Activated CD4-positive, alpha-beta T cell treated with anti-CD3 and anti-CD28 coated beads, Interleukin-2, amount 50 U/mL, for 24 hours (primary cell): ENCODE measurements around the gene OR10P1.

Experiments
- DNase-seq, 2 donors: peaks; one replicate each; pipeline ENCODE4 v3.0.0-alpha.2; 2020; ENCODE audit warnings: low read depth in 1 of 2, low spot score in 1 of 2

OR10P1 gene

GRCh38 chr12:55683676-55684075 lies 47.0 kb downstream of the OR10P1 start:
- DNase-seq, result no peak

DNA sequence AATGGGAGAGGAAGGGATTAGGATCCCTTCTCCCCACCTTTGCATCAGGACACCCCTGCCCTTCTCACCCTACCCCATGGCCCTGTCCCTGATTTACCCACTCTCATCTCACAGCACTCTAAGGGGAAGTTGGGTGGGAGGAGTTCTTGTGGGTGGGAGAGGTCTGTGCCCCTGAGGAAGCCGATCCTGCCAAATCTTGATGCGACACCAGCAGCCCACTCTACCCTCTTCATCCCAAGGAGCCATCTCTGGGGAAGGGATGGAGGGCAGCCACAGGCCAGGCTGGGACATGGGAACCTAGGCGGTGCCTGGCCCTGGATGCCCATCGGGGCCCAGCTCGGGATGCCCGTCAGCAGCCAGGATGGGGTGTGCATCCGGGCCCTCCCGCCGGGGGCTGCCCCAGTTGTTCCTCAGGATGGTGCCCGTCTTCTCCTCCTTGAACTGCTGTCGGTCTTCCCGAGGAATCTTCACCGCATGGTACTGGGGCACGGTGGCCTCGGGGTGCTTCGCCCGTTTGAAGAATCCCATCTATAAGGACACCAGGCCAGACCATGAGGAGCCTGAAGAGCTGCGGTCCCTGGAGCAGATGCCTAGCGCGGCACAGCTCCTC lies 48.2 kb downstream of the OR10P1 start:
- DNase-seq, result no peak

GRCh38 chr12:55685671-55686070 lies 49.0 kb downstream of the OR10P1 start:
- no peak for DNase-seq

DNA sequence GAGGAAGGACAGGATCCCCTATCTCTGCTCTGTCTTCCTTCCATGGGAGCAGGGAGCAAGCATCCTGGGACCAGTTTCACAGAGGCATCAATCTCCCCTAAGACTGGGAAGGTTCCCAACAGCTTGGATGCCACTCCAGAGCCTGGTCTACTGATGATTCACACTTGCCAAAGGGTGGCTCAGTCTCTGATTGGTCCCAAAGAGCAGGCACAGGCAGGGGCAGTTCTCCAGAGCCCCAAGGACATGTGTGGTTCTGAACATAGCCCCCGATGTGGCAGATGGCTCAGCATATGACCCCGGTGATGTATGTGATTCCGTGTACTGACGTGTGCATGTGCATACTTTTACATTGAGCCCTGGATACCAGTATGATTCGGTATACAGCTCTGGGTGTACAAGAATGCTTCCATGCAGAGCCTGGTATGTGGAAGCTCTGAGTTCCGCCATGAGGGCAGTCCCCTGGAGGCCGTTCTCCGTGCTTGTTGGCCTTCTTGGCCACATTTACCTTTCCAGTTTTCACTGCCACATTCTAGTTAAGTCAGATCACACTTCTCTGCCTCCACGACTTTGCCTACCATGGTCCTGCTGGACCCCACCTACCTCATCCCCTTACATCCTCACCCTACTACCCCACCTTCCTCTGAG lies 49.8 kb downstream of the OR10P1 start:
- DNase-seq, result no peak
